HG02623 (cell line): Measurements from ENCODE around the gene RAP1GAP2.

Experiments used
- ATAC-seq: cut with Tn5 transposase; IDR thresholded peaks from one replicate; pipeline ENCODE4 v1.9.1; 2021; ENCODE audit warnings: moderate library complexity; ENCODE audit not compliant: unreplicated experiment

Gene RAP1GAP2

DNA sequence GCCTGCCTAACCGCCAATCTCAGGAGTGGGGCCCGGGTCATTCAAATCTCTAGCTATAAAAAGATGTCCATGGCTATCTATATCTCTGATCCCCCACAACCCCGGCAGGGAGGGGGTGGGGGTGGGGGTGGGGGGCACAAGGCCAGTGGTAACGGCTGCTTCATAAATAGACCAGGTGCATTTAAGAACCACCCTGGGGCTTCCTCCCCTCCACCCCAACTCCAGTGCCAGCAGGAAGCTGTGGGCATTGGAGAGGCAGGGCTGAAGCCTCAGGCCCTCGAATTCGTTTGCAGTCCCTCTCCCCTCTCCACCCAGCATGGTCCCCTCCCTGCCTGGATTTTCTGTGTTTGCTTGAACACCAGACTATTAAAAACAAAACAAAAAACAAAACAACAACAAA is 56.0 kb downstream of the RAP1GAP2 start:
- no peak for ATAC-seq

DNA sequence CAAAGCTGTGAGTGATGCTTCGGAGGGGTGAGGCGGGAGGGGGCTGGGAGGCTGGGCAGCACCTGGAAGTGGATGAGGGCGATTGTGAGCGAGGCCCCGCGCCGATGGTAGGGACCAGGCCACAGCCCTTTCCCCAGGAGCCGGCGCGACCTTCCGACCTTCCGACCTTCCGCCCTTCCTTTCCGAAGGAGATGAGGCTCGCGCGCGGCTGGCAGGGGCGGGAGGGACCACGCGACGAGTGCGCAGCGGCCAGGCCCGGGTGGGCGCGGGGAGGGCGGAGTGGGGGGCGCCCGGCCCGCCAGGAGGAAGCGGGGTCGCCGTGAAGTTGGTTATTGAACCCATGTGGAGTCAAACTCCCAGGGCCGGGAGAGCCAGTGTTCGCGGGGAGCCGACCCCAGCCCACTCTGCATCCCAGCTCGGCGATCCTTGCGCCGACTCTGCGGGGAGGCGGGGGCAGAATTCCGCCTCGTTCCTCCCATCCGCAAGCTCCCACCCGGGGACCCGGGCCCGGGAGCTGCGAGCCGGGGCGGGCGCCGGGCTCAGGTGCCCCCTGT is 56.6 kb downstream of the RAP1GAP2 start:
- no peak for ATAC-seq

DNA sequence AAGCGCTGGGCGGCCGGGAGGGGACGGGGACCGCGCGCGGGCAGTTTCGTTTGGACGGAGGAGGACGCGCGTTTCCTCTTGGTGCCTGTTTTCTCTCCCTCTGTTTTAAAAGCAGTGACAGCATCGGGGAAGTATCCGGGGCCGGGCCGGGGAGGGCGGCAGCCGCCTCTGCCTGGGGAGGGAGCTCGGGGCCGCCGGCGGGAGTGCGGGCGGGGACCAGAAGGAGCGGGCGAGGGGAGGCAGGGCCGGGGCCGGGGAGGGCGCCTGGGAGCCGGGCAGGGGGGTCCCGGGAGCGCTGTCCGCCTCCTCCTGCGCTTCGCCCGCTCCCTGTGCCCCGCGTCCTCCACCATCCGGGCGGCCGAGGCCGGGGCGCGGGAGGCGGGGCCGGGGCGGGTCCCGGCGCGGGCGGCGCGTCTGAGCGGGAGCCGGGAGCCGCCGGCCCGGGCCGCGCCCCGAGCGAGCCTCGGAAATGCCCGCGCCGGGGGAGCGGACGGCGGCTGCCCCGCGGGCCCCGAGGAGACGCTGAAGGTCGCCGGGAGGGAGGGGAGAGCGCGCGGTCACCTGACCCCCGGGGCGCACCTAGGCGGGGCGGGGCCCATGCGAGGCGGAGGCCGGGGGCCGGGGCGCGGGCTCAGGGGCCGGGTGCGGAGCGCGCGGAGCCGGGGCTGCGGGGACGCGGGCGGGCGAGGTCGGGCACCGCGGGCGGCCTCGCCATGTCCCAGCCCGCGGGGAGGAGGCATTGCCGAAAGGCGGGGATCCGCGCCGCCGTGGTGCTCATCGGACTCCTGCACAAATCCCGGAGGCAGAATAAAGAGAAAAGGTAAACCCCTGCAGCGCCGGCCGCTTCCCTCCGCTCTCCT is 57.3 kb downstream of the RAP1GAP2 start:
- no peak for ATAC-seq

DNA sequence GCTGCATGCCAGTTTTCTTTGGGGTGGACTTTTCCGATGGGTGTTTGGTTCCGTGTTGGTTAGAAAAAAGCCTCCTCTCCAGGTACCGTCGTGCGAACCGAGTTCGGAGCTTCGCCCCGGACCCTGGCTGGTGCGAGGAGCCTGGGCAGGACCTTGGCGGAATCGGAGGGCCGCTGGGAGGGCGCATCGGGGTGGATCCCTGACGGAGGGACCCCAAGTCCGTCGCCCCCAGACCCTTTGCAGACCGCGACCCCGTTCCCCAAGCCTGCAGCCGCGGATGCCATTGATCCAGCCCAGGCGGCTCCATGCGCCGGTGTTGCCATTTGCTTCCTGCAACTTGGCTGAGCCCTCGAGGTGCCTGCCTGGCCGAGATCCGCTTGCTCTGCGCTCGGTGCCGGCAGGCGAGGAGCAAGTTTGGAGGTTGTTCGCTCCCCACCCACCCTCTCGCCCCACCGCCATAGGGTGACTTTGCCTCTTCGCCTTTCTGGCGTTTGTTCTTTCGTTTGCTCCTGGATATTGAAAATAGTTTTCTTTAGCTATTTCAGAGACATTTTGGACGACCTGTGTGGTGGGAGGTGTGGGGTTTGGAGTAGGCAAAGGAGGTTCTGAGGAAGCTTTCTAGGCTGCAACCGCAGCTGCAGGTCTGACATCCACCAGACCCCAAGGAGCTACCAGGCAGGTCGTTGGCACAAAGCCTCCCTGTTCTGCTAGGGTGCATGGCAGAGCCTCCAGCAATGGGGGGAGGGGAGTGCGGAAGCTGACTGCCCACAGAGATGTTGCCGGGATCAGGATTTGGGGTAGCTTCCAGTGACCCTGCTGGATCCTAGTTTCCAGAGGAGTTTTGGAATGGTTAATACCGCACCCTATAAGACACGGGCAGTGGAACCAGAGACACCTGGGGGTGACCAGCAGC is 58.2 kb downstream of the RAP1GAP2 start:
- no peak for ATAC-seq

DNA sequence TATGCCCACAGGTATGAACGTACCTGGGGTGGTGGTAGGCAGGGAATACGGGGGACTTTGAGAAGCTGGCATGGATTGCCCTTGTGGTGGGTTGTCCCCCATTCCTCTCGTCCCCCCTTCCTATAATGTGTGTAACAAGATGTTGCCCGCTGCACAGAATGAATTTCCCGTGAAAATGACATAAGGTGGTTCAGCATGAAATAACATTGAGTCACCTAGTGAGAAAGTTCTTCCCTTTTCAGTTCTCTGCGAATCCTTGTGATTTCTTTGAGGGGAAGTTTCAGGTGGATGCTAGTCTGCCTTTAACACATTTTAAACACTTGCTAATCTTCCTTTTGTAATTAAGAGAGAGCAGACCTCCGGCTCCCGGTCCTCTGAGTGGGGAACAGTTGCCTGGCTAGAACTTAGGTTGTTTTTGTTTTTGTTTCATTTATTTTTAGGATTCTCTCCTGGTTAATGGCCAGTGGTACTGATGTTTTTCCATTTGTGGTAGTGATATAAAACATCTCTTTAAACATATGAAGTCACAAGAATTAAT is 58.9 kb downstream of the RAP1GAP2 start:
- ATAC-seq, result no peak

DNA sequence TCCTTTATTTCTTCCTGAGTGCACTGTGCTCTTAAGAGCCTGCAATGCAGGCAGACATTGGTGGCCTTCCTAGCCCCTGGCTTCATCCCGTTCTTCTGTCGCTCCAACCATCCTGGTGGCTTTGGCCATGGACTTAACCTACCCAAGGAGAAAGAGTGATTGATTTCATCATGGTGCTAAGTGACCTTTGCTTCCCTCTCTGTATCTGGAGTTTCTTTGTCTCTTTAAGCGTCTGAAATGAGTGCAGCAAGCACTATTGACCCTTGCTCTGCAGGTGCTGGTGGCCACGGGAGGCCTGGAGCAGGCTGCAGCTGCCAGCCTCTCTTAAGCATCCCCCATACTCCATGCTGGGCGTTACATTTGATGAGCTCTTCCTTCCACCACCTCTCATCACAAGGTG is 60.5 kb downstream of the RAP1GAP2 start:
- ATAC-seq, result no peak

DNA sequence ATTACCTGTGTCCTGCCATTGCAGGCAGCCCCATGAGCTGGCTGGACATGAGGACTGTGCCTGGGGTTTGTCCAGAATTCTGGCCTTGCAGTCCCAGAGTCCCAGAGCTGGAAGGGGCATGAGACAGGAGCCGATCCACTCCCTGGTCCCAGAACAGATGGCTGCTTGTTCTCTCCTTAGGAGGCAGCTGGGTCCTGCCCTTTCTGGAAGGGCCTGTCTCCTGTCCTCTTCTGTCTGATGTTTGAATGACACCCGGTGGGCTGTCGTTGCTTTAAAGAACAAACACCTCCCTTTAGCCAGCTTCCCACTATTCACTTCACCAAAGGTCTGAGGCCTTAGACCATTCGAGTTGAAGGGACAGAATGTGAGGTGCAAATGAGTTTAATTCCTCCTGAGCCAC is 63.8 kb downstream of the RAP1GAP2 start:
- no peak for ATAC-seq

DNA sequence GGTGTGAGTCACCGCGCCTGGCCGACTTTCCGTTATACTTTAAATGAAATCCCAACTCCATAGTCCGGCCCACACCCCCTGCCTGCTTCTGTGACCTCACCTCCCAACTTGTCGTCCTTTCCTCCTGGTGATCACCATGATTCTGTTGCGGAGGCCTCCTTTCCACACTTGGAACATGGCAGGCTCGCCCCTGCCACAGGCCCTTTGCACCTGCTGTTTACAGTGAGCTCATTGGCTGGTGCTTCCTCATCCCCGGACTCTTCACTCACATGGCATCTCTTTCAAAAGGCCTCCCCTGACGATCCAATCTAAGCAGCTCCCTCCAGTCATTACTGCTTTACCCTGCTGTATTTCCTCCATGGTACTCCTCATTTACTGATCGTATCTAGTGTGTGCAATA is 64.6 kb downstream of the RAP1GAP2 start:
- ATAC-seq, result no peak

DNA sequence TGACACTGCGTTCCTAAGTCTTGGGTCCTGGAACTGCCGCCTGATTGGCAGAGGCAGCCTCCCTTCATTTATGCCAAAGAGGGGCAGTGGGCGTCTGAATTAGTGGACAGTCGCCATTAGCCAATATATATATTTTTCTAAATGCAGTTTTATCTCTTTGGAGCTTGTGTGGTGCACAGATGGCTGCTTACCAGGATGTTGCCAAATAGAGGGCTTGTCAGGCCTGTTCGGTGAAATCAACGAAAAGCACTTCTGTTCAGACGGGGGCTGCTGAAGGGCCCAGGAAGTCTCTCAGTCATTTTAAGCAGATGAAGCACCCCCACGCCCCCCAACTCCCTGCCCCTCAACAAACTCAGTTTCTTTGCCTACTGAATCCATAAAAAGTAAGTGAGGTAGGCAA is 66.0 kb downstream of the RAP1GAP2 start:
- no peak for ATAC-seq

DNA sequence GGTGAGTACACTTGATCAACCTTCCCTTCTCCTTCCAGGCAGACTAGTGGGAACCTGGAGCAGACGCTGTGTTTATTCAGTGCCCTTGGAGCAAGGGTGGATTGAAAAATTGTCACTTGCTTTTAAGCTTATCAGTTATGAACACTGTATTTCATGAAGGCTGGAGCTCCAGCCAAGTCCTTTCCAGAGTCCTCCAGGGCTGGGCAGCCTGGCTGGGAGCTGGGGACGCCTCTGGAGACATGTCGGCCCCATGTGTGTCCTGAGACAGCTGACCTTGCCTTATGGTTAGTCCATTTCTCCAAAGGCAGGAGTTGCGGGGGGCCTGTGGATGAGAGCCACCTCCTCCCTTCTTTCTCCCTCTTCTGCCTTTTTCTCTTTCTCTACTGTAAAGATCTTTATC is 67.0 kb downstream of the RAP1GAP2 start:
- ATAC-seq, result no peak

DNA sequence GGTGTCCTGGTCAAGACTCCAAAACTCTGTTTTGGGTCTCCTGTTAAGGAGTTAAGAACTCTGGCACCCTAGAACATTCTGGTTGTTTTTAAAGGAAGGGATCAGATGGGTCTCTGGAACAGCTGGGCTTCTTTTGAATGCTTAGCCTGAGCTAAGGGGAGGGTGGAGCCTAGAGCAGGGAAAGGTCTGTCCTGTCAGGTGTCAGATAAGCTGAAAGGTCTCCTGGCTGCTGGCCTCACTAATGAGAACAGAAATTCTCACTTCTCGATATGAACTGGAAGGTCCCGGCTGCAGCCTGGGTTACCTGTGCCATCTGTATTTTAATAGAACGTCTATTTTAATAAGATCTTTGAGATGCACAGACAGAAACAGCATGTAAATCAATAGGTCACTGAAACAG is 69.0 kb downstream of the RAP1GAP2 start:
- no peak for ATAC-seq

DNA sequence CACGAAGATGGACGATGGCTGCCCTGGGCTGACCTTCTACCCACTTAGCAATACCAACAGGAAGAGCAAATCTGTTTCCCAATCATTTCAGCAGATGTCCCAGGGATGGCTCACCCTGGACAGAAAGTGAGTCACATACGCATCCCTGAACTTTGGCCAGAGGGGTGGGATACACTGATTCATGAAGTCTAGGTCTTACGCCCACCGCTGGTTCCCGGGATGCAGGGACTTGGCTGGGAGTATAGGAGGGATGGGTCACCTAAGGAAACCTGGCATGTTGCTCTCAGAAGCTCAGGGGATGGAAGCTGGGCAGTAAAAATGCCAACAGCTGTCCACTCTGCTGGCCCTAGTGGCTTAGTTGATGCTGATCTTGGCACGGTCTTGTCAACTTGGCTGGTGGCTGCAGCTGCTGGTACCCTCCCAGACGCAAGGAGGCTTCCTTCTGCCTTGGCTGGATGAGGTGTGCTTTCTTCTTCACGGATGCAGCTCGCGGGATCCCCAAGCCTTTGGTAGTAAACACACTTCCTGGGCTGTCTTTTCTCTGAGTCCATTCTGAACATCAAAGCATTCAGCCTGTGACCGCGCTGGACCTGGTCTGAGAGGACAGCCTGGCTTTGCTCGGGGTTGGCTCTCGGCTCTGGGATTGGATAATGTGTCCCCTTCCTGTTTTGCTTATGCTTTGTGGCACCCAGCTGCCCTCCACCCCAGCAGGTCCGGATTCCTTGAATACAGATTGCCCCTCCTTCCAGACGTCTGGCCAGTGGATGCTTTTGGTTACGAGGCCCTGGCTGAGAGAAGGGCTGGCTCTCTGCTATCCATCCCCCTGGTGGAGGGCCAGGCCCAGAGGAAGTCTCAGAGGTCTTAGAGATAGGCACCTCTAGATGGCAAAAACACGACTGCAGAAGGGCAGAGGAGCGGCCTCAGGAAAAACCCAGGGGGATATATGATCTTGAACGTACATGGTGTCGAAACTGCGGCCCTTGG is 71.5 kb downstream of the RAP1GAP2 start:
- no peak for ATAC-seq

DNA sequence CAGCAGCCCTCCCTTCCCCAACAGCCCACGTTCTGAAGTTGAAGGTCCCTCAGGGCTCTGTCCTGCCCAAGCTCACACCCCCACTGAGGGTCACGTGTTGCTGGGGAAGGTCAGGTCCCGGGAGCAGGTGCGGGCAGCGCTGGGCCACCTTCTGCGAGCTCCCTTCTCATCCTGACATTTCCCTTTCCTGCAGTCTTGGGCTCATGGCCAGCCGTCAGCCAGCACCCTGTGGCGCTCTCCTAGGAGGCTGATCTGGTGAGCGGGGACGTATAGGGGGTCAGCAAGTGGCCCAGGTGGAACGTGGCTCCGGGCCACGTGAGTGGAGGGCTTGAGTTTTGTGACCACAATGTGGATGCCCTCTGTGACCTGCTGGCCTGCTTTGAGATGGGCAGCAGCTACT is 73.4 kb downstream of the RAP1GAP2 start:
- no peak for ATAC-seq

DNA sequence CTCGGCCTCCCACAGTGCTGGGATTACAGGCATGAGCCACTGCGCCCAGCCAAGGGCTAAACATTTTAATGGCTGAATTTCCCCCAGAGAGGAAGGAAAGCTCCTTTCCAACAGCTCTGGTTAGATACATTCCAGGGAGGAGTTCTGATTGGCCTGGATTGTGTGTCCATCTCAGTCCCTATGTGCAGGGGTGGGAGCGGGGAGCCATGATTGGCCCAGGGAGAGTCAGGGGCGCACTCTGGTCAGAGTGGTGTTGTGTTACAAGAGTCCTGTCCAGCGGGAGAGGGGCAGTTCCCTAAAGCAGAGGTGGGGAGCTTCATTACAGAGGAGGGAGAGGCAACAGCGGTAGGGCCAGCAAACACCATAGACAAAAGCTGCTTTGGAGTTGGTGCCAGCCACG is 75.0 kb downstream of the RAP1GAP2 start:
- ATAC-seq, result no peak

DNA sequence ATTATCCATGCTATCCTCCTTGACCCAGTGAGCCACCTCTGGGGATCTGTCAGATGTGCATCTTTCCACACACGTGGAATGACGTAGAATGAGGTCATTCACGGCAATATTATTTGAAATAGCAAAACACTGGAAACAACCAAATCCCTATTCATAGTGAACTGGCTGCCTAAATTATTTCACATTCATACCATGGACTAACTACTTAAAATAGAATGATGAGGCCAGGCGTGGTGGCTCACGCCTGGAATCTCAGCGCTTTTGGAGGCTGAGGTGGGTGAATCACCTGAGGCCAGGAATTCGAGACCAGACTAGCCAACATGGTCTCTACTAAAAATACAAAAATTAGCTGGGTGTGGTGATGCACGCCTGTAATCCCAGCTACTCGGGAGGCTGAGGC is 75.5 kb downstream of the RAP1GAP2 start:
- ATAC-seq, result no peak

DNA sequence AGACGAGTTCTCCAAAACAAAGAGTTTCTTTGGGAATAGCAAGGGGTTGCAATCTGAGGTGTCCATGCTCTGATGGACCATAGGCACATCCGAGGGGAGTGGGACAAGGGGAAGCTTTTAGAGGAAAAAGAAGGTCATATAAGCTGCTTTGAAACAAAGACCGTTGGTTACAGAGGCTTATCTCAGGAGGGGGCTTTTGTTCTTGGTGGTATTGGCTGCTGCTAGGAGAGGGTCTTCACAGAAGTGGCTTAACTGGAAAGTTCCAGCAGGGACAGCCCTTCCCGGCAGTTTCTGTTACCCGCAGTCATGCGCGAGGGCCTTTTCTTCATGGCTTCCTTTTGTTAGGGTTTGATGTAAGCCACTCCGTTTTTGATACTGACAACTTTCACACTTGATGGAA is 76.0 kb downstream of the RAP1GAP2 start:
- no peak for ATAC-seq

DNA sequence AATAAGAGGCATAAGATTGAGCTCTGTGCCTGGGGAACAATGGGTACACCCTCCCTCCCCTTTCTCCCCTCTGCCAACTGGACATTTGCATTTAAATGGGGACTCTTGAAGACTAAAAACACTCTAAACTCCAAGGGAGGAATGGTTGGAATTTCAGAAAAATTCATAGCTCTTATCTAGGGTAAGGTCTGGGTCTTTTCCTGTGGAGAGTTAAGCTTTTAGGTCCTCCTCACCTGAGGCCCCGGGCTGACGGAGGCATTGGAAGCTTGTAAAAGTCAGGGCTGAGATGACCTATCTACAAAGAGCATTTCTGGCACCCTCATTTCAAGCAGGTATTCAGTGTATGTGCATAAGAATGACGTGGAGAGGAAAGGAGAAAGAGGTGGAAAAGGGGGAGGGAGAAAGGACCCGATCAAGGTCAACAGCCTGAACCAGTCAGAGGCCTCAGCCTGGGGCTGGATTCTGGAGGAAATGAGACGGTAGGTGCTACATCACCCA is 78.0 kb downstream of the RAP1GAP2 start:
- no peak for ATAC-seq

DNA sequence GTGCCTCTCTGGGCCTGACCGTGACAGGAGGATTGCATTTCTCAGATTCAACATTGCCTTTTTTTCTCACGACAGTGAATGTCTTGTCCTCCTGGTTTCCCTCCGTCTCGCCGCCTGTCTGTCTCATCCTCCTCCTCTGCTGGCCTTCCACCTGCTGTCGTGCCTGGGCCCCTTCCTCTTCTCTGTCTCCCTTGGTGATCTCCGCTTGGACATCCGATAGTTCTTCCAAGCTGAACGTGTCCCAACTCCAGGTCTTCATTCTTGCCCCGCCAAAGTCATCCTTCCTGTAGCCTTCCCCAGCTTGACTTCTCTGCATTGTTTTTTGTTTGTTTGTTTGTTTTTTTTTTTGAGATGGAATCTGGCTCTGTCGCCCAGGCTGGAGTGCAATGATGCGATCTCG is 79.4 kb downstream of the RAP1GAP2 start:
- ATAC-seq, result no peak

DNA sequence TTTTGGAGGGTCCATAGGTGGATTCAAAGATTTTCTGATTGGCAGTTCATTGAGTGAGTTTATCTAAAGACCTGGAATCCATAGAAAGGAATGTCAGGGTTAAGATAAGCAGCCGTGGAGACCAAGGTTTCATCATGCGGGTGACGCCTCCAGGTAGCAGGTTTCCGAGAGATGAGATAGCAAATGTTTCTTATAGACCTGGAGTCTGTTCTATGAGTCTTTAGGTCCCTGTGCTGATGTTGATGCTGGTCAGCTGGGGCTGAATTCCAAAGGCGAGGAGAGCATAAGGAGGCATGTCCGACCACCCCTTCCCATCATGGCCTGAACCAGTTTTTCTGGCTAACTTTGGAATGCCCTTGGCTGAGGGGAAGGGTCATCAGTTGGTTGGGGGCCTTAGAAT is 80.2 kb downstream of the RAP1GAP2 start:
- ATAC-seq, result no peak

DNA sequence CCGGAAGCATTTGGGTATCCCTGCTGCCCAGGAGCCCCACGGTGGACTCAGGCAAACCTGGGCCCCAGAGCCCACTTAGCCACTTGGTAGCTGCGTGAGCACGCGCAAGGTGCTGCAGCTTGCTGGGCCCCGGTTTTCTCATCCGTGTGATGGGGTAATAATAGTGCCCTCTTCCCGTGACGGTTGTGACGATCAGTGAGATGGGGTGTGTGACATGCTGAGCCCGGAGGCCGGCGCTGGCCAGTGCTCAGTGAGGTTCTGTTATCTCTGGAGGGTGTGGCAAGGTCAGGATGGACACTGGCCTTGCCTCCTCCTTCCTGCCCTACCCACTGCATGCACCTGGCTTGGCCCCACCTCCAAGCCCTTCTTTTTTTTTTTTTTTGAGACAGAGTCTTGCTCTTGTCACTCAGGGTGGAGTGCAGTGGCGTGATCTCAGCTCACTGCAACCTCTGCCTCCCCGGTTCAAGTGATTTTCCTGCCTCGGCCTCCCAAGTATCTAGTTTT is 82.6 kb downstream of the RAP1GAP2 start:
- no peak for ATAC-seq
